K562 (cell line): ENCODE results near the gene SERPINF2. TPM values are rescaled to one million over a fixed set of nuclear protein-coding genes. Genes with fewer than 3 reads are reported as not detected.
A peak's percentile ranks its signal among the peaks of the same experiment; 100 is the strongest.

ENCODE experiments used
- ATAC-seq: fragments of 200-7000 bp; cut with Tn5 transposase; 3 replicates; pipeline ENCODE4 v1.9.1; 2020; ENCODE audit warnings: moderate library complexity
- BruUV-seq: library from RNA; stranded (reverse); fragments of 400-500 nt; replicated peaks from 2 replicates; lab custom pipeline; 2021; lab: Mats Ljungman, UMichigan
- CTCF ChIA-PET: fragments of 300-600 bp; formaldehyde crosslinking; extraction: SDS; loops from one replicate; lab custom pipeline; 2021; ENCODE audit warnings: low intra/inter-chr PET ratio; lab: Yijun Ruan, JAX
- POLR2A ChIA-PET: fragments of 300-600, 350-650 bp; sonication (Branson Sonifier 250); formaldehyde crosslinking; extraction: SDS; loops from one replicate; lab custom pipeline; 2021; ENCODE audit warnings: antibody characterized with exemption, inconsistent platforms; lab: Yijun Ruan, JAX
- DNase-seq, 4 experiments: peaks; one replicate each; pipeline versions ENCODE4 v3.0.0 to v3.0.0-alpha.2; 2011 to 2018; ENCODE audit warnings: low spot score in 3 of 4, mixed read lengths in 3 of 4; ENCODE audit errors: extremely low read depth in 1 of 4
- FAIRE-seq: peaks from 2 replicates; lab custom pipeline; 2011; peaks lifted over from hg19 to GRCh38; lab: Jason Lieb, UNC
- H2AFZ ChIP-seq: 2 replicates; pipeline ENCODE4 v1.6.0; 2011; ENCODE audit warnings: low read depth, low read length, control low read depth, inconsistent platforms
- H3K27ac ChIP-seq: fragments of 200-600 bp; 3 replicates; pipeline ENCODE4 v1.8.0; 2011; ENCODE audit warnings: low read depth, mild to moderate bottlenecking, control low read depth, inconsistent platforms, low read length, moderate library complexity, mixed read lengths; ENCODE audit errors: extremely low read depth
- H3K27me3 ChIP-seq, 2 experiments: fragments of 300-600 bp in 1 of 2; 2 replicates in 1 of 2; 3 replicates in 1 of 2; pipeline versions ENCODE4 v1.6.0 to v1.8.0; 2011; ENCODE audit warnings: inconsistent platforms in 2 of 2, low read length in 2 of 2, mild to moderate bottlenecking in 1 of 2, mixed read lengths in 1 of 2, moderate library complexity in 1 of 2; ENCODE audit not compliant: control insufficient read depth in 2 of 2, insufficient read depth in 2 of 2
- H3K36me3 ChIP-seq: fragments of 300-600 bp; 3 replicates; pipeline ENCODE4 v1.8.0; 2011; ENCODE audit warnings: mild to moderate bottlenecking, low read length, inconsistent platforms; ENCODE audit not compliant: control insufficient read depth, insufficient read depth
- H3K4me1 ChIP-seq, 2 experiments: fragments of 200-600 bp in 1 of 2; replicated peaks in 1 of 2; 2 replicates in 1 of 2; 3 replicates in 1 of 2; pipeline versions ENCODE4 v1.5.1 to v1.8.0; 2011; ENCODE audit warnings: inconsistent platforms in 2 of 2, low read length in 2 of 2, mild to moderate bottlenecking in 1 of 2, mixed read lengths in 1 of 2, moderate library complexity in 1 of 2; ENCODE audit not compliant: control insufficient read depth in 2 of 2, insufficient read depth in 2 of 2
- H3K4me2 ChIP-seq: 2 replicates; pipeline ENCODE4 v1.6.1; 2011; ENCODE audit warnings: low read length, control low read depth, inconsistent platforms, mixed read lengths; ENCODE audit not compliant: insufficient read depth
- H3K4me3 ChIP-seq: fragments of 200-600 bp; sonication (generic), shearing (Covaris generic); 2 replicates; pipeline ENCODE4 v1.5.1; 2016; ENCODE audit warnings: control low read depth, inconsistent platforms
- H3K79me2 ChIP-seq: fragments of 200-600 bp; 3 replicates; pipeline ENCODE4 v1.8.0; 2011; ENCODE audit warnings: low read length, inconsistent platforms; ENCODE audit not compliant: control insufficient read depth, insufficient read depth
- H3K9ac ChIP-seq, 2 experiments: 2 replicates each; pipeline versions ENCODE4 v1.6.0 to v1.6.1; 2011; ENCODE audit warnings: low read depth in 2 of 2, low read length in 2 of 2, control low read depth in 1 of 2, inconsistent platforms in 1 of 2, mild to moderate bottlenecking in 1 of 2, mixed read lengths in 1 of 2; ENCODE audit not compliant: insufficient read depth in 1 of 2
- H3K9me1 ChIP-seq: one replicate; pipeline ENCODE4 v1.6.0; 2011; ENCODE audit warnings: inconsistent platforms, mild to moderate bottlenecking, low read length, moderate library complexity; ENCODE audit not compliant: control insufficient read depth, insufficient read depth
- H3K9me3 ChIP-seq: replicated peaks from 2 replicates; pipeline ENCODE4 v1.5.1; 2011; ENCODE audit warnings: low read depth, low read length, inconsistent platforms; ENCODE audit not compliant: control insufficient read depth, insufficient read depth
- H4K20me1 ChIP-seq: replicated peaks from 2 replicates; pipeline ENCODE4 v1.6.1; 2011; ENCODE audit warnings: low read length, inconsistent platforms, mixed read lengths; ENCODE audit not compliant: control insufficient read depth, insufficient read depth
- CCNT2 ChIP-seq: IDR thresholded peaks from 2 replicates; pipeline ENCODE4 v1.6.1; 2011; ENCODE audit warnings: borderline replicate concordance, low read depth, mild to moderate bottlenecking, moderate library complexity, mixed read lengths, low read length; ENCODE audit not compliant: insufficient read length; ENCODE audit errors: extremely low read depth
- CEBPG ChIP-seq, 3 experiments: fragments of 200-800 bp in 1 of 3; sonication (Bioruptor generic) in 1 of 3; sonication (generic) in 1 of 3; formaldehyde crosslinking in 1 of 3; IDR thresholded peaks in 2 of 3; conservative IDR thresholded peaks in 1 of 3; 2 replicates each; pipeline versions ENCODE4 v1.6.1 to v1.8.0; 2016 to 2022; ENCODE audit warnings: missing compliant biosample characterization in 2 of 3, missing genetic modification characterization in 2 of 3, mild to moderate bottlenecking in 1 of 3, missing genetic modification reagents in 1 of 3
- KLF16 ChIP-seq: IDR thresholded peaks from 2 replicates; pipeline ENCODE4 v1.6.1; 2016; ENCODE audit warnings: antibody characterized with exemption
- REST ChIP-seq, 2 experiments: fragments of 450-650 bp; formaldehyde crosslinking in 1 of 2; IDR thresholded peaks; 2 replicates each; pipeline versions ENCODE4 v1.4.0 to v1.6.1; 2014 to 2020; ENCODE audit warnings: mild to moderate bottlenecking in 2 of 2, borderline replicate concordance in 1 of 2, low read depth in 1 of 2
- ZBED1 ChIP-seq: IDR thresholded peaks from 2 replicates; pipeline ENCODE4 v1.6.1; 2014
- ZSCAN32 ChIP-seq: fragments of 450-650 bp; formaldehyde crosslinking; IDR thresholded peaks from 2 replicates; pipeline ENCODE4 v1.4.0; 2020; ENCODE audit warnings: mild to moderate bottlenecking, moderate library complexity
- WGBS: fragments of 100-300 bp; shearing (Covaris generic); methylation state at CpG from one replicate; pipeline ENCODE4 v1.1.6; 2016; ENCODE audit warnings: low coverage, mixed read lengths; ENCODE audit not compliant: insufficient coverage; ENCODE audit errors: missing lambda C conversion rate; 5-methylcytosine and 5-hydroxymethylcytosine counted together
- in situ Hi-C: fragments of 300-500 bp; cut with MboI; formaldehyde crosslinking; loops from 4 replicates; pipeline ENCODE4 v1.15.0; 2018; ENCODE audit warnings: inconsistent platforms, mixed read lengths
- intact Hi-C: fragments of 100-400 bp; cut with micrococcal nuclease; formaldehyde crosslinking; loops from 2 replicates; pipeline ENCODE4 v1.14.2; 2022
- polyA plus RNA-seq, 8 experiments: library from polyadenylated mRNA; depleted of rRNA in 4 of 8; stranded (reverse) in 5 of 8; unstranded in 3 of 8; fragments of >200 nt; fragmentation: Nextera tagmentation in 2 of 8; fragmentation: Illumina TruSeq in 1 of 8; extraction: Ambion mirVana in 2 of 8; extraction: Trizol in 1 of 8; gene quantifications; 2 replicates each; pipeline versions ENCODE4 v1.2.1 to v1.2.3, GENCODE V29; 2011 to 2014; ENCODE audit warnings: inconsistent platforms in 1 of 8, missing spikeins in 1 of 8
- total RNA-seq, 7 experiments: library from RNA; depleted of rRNA in 6 of 7; stranded (reverse); fragments of >200 nt in 6 of 7; fragmentation: Illumina TruSeq in 2 of 7; extraction: Trizol in 2 of 7; gene quantifications; 2 replicates each; pipeline versions ENCODE4 v1.2.1 to v1.2.3, GENCODE V29; 2011 to 2021; ENCODE audit warnings: low replicate concordance in 1 of 7
- TF ChIP-seq, protein P1 (sequence below): fragments of 450-650 bp; IDR thresholded peaks from 2 replicates; pipeline ENCODE4 v1.6.1; 2017; ENCODE audit warnings: mild to moderate bottlenecking, moderate library complexity
- TF ChIP-seq, protein P2 (sequence below): fragments of 450-650 bp; formaldehyde crosslinking; IDR thresholded peaks from 2 replicates; pipeline ENCODE4 v1.4.0; 2020; ENCODE audit warnings: mild to moderate bottlenecking, moderate library complexity

Gene SERPINF2
- total and polyA plus RNA-seq, 9 of the 15 experiments (the other 6 are each of a cell fraction or from before 2014, with no cell fraction given): 0.22 TPM; not detected in 8

GRCh38 chr17:1720856-1721386 is 21.8 kb upstream of the SERPINF2 start:
- in situ Hi-C loops: no loop called here
- intact Hi-C loops: loop anchor here (5.0 kb wide), 1 partner anchor 61 kb away; no protein-coding TSS in a partner anchor
- BruUV-seq: no TSS peak
- POLR2A ChIA-PET: interaction anchor here (1.5 kb wide), 1 partner anchor 10 kb away, joined by 4 read pairs; no protein-coding TSS in a partner anchor
- CTCF ChIA-PET: interaction anchor here (2.0 kb wide), 1 partner anchor 63 kb away, joined by 7 read pairs; no protein-coding TSS in a partner anchor
- no peaks in the 10 kb centered on the region for H3K9me3 ChIP-seq
- peaks cover 22 to 36% of the 10 kb centered on the region in 2 experiments; a peak in 4 of 5 replicates for H3K4me1 ChIP-seq
- 32% methylated on average over 11 of the region's 11 CpGs for WGBS
- no peak overlapping the region for H3K27ac ChIP-seq
- peaks cover 12% of the 10 kb centered on the region; the same call in 2 of the 3 replicates for H3K79me2 ChIP-seq
- no peak overlapping the region for H3K4me3 ChIP-seq
- no peak overlapping the region for H2AFZ ChIP-seq
- DNase-seq (peak in 1 of 4 experiments; percentile 69), FAIRE-seq (peak; percentile 86), ATAC-seq (no peak)
- no peaks in the 10 kb centered on the region for H3K27me3 ChIP-seq
- H3K9me1 ChIP-seq: no peaks in the 10 kb centered on the region
- no peaks in the 10 kb centered on the region for H4K20me1 ChIP-seq
- H3K36me3 ChIP-seq: no peaks in the 10 kb centered on the region
- no peak overlapping the region for H3K9ac ChIP-seq
- H3K4me2 ChIP-seq: no peak overlapping the region
- TF ChIP-seq, protein P1, sequence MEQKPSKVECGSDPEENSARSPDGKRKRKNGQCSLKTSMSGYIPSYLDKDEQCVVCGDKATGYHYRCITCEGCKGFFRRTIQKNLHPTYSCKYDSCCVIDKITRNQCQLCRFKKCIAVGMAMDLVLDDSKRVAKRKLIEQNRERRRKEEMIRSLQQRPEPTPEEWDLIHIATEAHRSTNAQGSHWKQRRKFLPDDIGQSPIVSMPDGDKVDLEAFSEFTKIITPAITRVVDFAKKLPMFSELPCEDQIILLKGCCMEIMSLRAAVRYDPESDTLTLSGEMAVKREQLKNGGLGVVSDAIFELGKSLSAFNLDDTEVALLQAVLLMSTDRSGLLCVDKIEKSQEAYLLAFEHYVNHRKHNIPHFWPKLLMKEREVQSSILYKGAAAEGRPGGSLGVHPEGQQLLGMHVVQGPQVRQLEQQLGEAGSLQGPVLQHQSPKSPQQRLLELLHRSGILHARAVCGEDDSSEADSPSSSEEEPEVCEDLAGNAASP: no peak
- TF ChIP-seq ZSCAN32 (CRISPR knock-in tag) (no peak), REST (IDR thresholded peaks at IDR 0.05; ENCODE audit: borderline replicate concordance) (peak; percentile 66), REST (CRISPR knock-in tag; IDR thresholded peaks at IDR 0.05; ENCODE audit: low read depth) (no peak), CCNT2 (no peak), KLF16 (peak; percentile 35; the same call in 1 of the 2 replicates), ZBED1 (no peak), CEBPG (CRISPR knock-in tag; IDR thresholded peaks at IDR 0.05) (no peak), CEBPG (tag; conservative IDR thresholded peaks at IDR 0.05 in 1 of 2, IDR thresholded peaks at IDR 0.05 in 1 of 2) (no peak)
- TF ChIP-seq, protein P2, sequence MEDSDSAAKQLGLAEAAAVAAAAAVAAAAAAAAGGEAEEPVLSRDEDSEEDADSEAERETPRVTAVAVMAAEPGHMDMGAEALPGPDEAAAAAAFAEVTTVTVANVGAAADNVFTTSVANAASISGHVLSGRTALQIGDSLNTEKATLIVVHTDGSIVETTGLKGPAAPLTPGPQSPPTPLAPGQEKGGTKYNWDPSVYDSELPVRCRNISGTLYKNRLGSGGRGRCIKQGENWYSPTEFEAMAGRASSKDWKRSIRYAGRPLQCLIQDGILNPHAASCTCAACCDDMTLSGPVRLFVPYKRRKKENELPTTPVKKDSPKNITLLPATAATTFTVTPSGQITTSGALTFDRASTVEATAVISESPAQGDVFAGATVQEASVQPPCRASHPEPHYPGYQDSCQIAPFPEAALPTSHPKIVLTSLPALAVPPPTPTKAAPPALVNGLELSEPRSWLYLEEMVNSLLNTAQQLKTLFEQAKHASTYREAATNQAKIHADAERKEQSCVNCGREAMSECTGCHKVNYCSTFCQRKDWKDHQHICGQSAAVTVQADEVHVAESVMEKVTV (CRISPR knock-in tag): peak; percentile 33; the same call in 1 of the 2 replicates
